ENCODE measurements around the gene GATAD2B.

- TF ChIP-seq, protein P1, sequence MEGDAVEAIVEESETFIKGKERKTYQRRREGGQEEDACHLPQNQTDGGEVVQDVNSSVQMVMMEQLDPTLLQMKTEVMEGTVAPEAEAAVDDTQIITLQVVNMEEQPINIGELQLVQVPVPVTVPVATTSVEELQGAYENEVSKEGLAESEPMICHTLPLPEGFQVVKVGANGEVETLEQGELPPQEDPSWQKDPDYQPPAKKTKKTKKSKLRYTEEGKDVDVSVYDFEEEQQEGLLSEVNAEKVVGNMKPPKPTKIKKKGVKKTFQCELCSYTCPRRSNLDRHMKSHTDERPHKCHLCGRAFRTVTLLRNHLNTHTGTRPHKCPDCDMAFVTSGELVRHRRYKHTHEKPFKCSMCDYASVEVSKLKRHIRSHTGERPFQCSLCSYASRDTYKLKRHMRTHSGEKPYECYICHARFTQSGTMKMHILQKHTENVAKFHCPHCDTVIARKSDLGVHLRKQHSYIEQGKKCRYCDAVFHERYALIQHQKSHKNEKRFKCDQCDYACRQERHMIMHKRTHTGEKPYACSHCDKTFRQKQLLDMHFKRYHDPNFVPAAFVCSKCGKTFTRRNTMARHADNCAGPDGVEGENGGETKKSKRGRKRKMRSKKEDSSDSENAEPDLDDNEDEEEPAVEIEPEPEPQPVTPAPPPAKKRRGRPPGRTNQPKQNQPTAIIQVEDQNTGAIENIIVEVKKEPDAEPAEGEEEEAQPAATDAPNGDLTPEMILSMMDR (IDR thresholded peaks at IDR 0.05; ENCODE audit: low read length) = no peak
- TF ChIP-seq EZH2 (IDR thresholded peaks at IDR 0.05; ENCODE audit: borderline replicate concordance, low read length) = no peak
These were observed 46.2 kb upstream of the GATAD2B start for GRCh38 chr1:153968972-153969371.

All from OCI-LY1 (cell line).